Activated CD4-positive, alpha-beta T cell treated with anti-CD3 and anti-CD28 coated beads for 48 hours (primary cell): ENCODE measurements around the gene SLX4IP.

Experiments used
- DNase-seq: peaks from one replicate; pipeline ENCODE4 v3.0.0-alpha.2; 2020

Gene SLX4IP

DNA sequence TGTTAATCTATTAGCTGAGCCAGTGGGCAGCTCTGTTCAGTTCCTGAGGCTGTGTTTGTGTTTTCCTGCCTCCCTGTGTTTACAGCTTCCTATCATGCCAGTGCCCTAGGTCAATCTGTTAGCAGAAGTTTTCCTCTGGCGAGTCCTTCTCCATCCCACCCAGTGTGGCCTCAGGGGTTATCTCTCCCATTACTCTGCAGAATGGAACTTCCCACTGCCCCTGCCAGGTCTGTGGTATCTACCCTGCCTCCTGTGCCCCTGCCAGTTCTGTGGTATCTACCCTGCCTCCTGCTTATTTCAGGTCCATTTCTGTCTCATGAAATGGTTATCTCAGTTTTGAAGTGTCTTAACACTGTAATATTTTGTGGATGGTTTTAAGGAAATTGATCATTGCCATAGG, 63.1 kb downstream of the SLX4IP start:
- DNase-seq = no peak

GRCh38 chr20:10501402-10501801, 66.3 kb downstream of the SLX4IP start:
- peak; percentile 15 for DNase-seq

DNA sequence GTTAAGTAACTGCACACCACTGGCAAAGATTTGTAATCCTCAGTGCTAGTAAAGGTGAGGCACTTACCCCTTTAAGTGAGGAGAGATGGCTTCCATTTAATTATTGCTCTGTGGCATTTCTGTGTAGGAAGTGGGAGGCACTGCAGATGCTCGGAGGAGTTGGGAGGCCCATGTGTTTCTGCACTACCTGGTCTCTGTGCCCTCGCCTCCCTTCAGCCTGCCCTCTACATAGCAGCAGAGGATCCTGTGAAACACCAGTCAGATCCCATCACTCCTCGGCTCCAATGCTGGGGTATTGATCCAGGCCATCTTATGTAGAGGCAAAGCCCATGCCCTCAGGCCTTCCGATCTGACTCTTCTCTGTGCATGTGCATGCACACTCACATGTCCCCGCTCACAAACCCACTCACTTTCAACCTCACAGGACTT, 67.0 kb downstream of the SLX4IP start:
- peak; percentile 35 for DNase-seq

- no peak for DNase-seq
These were observed 69.5 kb downstream of the SLX4IP start for GRCh38 chr20:10504608-10504993.

DNA sequence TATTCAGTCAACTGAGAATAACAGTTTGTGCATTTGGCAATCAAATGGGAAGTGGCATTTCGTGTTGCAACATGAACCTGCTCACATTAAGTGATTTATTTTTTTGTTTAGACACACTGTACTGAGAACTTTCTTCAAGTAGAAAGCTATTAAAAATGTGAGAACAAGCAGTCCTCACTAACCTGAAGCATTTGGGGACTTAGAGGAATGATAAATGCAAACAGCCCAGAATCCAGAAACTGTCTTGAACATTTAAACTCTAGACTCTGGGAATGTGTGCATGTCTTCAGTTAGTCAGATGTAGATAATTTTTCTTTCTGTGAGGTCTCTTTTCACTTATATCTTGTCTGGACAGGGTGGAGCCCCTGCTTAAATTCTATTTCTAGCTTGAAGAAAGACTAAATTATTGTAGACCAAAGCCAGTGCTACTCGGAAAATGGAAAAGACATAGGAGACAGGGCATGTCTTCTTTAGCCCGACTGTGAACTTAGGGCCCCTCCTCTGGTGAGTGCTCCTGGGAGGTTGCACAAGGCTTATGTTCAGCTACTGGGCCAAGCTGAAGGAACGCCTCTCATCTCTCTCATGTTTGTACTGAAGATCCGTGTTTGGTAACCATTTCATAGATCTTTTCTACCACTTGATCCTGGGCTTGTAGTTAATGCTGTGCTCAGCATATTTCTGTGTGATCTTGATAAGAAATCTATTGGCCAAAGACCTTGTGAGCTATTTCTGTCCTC, 70.1 kb downstream of the SLX4IP start:
- DNase-seq = no peak

GRCh38 chr20:10505827-10506226, 70.7 kb downstream of the SLX4IP start:
- no peak for DNase-seq

DNA sequence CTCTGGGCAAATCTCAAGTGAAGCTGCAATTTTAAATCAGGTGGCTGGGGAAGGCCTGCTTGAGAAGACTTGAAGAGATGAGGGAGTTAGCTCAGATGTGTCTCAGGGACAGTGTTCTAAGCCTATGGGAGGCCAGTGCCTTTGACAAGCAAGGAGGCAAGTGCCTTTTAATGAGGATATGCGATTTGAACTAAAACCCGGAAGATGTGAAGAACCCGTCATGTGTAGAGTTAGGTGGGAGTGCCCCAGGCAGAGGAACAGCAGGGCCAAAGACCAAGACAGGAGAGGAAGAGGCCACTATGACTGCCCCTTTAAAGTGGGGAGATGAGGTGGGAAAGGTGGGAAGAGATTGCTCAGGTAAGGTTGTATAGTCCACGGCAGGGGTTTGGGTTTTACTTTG, 71.9 kb downstream of the SLX4IP start:
- no peak for DNase-seq

- no peak for DNase-seq
These were observed 73.0 kb downstream of the SLX4IP start for GRCh38 chr20:10508060-10508459.

GRCh38 chr20:10508468-10509251, 73.6 kb downstream of the SLX4IP start:
- DNase-seq = no peak

- no peak for DNase-seq
These were observed 74.3 kb downstream of the SLX4IP start for GRCh38 chr20:10509376-10509775.

- DNase-seq = no peak
These were observed 75.1 kb downstream of the SLX4IP start for GRCh38 chr20:10510216-10510615.

DNA sequence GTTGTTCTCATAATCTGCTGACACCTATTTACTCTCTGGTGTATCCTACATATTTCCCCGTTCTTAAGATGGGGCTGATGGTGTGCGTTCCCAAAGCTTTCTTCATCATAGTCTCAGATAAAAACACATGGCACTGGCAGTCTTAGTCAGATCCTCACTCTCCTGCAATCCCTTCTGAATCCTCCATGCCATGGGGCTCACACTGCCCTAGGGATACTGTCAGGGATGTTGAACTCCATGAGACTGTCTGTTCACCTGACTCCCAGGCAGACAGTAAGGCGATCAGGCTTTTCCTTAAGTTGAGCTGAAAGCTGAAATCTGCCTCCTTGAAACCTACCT, 76.0 kb downstream of the SLX4IP start:
- DNase-seq = no peak

GRCh38 chr20:10511509-10512251, 76.6 kb downstream of the SLX4IP start:
- peak; percentile 77 for DNase-seq

GRCh38 chr20:10513061-10513460, 78.0 kb downstream of the SLX4IP start:
- DNase-seq = no peak

DNA sequence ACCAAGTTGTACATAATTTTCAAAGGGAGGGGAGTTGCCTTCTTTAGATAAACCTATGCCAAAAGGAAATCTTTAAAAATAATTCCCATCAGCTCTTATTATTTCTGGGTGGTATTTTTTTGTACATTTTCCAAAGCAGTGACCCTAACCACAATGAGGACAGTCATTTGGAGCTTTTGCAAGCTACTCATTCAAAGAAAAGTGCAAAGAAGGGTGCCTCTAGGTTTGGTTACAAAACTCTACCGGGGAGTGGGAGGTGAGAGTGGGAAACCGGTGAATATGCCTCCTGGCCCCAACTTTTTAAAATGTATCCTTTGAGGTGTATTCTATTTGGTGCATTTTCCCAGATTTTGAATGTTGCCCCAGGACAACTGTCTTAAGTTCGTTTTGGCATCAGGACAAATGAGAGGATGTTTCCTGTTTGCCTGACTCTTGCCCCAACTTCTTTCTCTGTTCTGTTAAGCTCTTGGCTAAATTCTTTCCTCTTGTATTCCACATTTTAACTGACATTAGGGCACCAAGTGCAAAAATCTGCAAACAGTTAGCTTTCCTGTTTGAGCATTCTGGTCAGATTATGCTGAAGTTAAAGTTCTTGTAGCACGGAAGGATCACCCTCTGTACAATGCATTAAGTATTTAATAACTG, 78.9 kb downstream of the SLX4IP start:
- no peak for DNase-seq

DNA sequence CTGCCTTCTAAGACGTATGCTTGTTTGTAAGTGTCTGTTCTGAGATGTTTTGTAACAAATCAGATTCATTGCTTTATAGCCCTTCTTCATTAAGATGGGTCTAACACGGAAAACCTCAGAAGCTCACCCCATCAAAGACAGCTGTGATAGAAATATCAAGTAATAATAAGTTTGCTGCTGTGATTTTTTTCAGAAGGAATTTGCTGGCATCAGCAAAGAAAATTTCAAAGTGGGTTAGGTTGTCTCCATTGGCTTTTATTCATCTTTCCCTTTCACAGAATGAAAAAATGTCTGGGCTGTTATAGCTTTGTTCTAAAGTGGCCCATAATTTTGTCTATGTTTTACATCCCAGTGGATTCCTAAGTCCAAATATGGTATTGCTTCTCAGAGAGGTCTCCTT, 81.4 kb downstream of the SLX4IP start:
- DNase-seq = no peak

DNA sequence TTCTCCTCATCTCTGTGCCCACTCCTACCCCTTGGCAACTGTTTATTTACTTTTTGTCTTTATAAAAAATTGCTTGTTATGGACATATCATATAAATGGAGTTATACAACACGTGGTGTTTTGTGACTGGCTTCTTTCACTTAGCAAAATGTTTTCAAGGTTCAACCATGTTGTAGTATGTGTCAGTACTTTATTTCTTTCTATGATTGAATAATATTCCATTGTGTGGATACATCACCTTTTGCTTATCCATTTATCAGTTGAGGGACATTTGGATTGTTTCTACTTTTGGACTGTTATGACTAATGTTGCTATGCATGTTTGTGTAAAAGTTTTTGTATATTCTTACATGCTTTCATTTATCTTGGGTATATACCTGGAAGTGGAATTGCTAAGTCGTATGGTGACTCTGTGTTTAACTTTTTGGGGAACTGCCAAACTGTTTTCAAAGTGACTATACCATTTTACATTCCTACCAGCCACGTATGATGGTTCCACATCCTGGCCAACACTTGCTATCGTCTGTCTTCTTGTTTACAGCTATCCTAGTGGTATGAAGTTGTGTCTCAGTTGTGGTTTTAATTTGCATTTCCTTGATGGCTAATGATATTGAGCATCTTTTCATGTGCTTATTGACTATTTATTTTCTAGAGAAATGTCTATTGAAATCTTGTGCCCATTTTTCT, 84.4 kb downstream of the SLX4IP start:
- DNase-seq = no peak

DNA sequence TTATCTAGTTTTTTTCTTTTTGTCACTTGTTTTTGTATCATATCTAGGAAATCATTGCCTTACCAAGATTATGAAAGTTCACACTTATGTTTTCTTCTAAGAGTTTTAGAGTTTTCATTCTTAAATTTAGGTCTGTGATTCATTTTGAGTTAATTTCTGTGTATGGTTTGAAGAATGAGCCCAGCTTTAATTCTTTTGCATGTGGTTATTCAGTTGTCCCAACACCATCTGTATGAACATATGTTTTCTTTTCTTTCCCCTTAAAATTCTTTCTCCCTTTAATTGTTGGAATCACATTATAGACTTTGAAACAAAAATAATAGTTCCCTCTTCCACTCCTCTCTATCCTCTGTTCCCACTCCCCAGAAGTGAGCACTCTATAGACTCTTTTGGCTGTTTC, 85.4 kb downstream of the SLX4IP start:
- DNase-seq = no peak

DNA sequence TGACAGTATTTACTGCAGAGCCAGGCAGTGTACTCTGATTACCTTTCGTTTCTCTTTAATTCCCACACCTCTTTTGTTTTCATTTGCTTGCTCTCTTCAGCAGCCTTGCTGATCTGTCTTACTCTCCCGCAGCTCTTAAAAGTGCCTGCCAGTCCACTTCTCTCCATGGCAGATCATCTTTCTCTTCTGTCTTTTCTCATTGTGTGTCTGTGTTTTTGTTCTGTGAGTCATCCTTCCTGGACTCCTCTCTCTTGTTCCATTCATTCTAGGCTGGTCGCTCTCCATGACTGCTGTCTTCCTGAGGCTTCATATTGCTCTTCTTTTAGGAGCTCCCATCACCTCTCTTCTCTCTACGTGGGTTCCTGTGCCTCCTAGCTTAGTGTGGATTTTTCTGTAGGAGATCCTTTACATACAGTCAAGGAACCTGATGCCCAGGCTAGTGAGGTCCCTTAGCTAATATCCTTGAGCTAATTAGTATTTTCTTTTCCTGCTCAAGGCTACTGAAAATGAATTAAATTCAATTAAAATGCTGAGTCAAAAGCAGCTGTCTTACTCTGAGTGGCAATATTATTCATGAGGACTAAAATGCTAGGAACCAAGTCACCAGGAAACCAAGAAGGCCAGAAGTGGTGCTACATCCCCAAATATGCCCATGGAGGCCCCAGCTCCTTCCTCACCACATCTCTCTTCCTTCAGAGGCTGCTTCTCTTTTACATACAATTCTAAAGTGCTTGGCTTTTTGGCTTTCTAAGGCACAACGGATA, 86.1 kb downstream of the SLX4IP start:
- DNase-seq = no peak

DNA sequence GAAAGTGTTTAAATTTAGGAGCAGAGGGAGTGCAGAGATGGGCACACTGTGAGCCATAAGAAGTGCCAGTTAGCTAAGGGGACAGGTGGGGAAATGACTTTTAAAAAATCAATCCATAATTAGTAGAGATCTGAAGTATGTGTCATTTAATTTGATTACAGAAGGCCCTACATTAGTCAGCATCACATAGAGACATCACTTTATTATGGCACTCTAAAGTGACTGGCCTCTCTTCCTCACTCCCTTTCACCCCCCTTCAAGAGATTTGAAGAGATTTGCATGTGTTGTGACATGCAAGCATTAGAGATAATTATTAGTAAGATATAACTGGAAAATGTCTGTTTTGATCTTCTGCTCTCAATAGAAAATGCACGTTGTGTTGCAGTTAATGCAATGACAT, 86.7 kb downstream of the SLX4IP start:
- no peak for DNase-seq

- no peak for DNase-seq
These were observed 87.2 kb downstream of the SLX4IP start for GRCh38 chr20:10522328-10522727.

DNA sequence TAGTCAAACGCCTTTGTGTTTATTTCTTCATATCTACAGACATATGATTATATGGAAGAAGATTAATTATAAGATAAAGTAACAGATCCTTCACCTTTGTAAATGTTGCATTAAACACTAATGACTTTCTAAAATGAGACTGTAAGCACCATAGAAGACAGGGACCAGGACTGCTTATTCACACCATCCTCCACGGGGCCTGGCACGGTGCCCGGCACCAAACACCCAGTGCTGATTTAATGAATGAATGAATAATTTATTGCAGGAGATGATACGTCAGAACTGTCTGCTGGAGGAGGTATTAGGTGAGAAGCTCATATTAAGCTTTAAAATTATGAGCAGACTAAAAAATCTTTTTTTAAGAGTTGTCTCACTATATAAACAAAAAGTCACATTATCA, 88.3 kb downstream of the SLX4IP start:
- no peak for DNase-seq
